HG03066 (cell line): ENCODE data around the gene QKI.

Experiments used
- ATAC-seq: cut with Tn5 transposase; IDR thresholded peaks from one replicate; pipeline ENCODE4 v1.9.1; 2021; ENCODE audit warnings: low read depth; ENCODE audit not compliant: unreplicated experiment

QKI gene

DNA sequence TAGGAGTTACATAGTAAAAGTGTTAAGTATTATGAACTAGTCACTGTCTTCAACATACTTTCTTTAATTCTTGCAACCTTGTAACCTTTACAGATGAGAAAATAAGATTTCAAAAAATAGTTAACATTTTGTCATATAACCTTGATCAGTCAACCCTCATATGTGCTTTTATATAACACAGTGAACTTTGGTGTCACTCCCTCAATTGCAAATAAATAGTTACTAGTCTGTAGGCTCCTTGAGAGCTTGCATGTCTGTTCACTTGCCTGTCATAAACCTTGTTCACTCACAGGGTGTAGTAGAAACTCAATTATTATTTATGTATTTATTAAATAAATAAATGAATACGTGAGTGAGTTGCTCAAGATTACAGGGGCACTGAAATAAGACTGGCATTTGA, 107.5 kb downstream of the QKI start:
- ATAC-seq: no peak

DNA sequence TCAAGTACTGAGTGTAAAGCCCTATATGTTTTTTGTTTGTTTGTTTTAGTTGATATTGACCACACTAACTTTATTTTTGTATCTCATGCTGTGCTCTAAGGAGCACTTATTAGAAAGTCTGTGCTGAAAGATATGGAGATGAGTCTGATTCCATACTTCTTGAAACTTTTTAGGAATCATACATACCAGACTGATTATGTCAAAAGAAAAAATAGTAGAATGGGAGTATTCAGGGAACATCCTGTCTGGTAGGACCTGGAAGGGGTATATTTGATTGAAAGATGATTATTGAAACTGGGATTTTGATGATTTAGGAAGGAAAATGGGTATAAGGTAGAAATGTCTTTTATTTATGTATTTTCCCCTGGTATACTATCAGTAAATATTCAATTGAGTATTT, 111.4 kb downstream of the QKI start:
- no peak for ATAC-seq

DNA sequence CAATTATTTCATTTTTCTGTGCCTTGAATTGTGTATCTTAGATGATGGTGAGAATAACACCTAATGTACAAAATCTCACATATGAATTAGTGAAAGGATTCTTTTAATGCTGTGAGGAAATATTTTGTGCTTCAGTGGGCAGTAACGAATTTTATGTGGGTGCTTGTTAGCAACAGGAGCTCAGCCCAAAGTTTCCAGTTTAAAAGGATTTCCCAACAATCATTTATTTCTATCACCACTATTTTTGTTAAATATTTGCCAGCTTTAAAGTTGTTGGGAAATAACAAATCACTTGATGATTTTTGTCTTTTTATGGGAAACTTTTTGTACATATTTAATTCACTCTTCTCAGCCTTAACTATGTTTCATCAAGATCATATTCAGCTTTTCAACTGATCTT, 111.8 kb downstream of the QKI start:
- ATAC-seq: no peak

DNA sequence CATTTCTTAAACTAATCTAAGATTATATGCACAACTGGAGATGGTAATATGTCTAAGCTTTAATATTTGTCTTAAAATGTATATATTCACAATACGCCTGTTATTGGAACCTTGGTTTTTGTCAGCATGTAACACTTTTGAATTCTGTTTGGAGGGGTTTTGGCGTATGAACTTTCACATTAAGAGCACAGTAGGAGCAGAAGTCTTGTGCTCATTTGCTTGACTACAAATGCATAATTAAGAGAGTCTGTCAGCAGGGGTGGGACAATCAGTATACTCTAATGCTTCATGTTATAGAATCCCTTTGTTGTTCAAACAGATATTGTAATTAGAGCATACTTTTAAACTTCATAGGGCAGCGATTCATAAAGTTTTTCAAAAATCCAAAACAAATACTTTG, 112.8 kb downstream of the QKI start:
- ATAC-seq: no peak

DNA sequence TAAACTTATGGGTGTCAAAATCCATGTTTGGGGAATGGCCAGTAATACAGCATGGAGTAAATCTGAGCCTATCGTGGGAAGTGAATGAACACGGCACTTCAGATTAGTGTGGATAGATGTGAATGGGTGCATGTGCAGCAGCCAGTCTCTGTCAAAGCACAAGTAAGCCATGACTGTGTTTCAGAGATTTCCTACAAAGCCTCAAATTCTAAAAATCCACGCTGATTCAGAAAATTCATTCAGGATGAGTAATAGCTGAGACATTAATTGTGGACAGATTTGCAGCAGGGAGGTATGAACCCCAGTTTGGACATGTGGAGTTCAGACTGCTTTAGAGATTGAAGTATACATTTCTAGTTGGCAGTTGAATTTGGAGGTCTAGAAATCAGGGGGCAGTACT, 115.1 kb downstream of the QKI start:
- no peak for ATAC-seq

DNA sequence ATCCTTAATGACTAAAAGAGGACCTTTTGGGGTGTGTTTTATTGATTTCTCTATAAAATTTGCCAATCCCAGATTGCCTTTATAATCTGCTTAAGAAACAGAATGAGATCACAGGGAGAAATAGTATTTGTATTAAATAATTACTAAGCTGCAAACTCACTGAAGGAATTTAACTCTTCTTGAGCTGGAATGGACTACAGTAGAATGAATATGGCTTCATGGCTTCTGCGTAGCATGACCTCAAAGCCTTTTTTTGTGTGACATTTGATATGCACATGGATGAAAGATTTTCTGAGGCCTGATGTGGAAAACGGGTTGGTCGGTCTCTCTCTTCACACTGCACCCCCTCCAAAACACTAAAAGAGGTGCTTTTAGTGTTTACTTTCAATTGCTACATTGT, 115.9 kb downstream of the QKI start:
- no peak for ATAC-seq

DNA sequence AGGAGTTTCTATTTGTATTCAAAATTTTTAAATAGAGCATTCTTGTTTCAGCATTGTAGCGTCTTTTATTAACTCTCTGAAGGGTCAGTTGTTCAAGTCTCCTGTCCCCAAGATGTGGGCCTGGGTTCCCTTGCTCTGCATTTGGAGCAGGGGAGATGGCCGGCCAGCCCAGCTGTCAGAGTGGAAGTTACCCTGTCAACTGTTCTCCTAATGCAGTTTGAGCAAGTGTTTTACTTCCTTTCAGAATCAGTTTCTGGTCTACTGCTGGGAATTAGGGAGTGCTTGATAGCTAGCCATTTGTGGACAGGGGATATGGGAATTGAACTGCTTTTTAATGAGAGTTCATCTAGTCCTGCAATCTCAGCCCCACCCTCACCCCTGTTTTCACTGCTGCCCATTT, 116.6 kb downstream of the QKI start:
- ATAC-seq: no peak

DNA sequence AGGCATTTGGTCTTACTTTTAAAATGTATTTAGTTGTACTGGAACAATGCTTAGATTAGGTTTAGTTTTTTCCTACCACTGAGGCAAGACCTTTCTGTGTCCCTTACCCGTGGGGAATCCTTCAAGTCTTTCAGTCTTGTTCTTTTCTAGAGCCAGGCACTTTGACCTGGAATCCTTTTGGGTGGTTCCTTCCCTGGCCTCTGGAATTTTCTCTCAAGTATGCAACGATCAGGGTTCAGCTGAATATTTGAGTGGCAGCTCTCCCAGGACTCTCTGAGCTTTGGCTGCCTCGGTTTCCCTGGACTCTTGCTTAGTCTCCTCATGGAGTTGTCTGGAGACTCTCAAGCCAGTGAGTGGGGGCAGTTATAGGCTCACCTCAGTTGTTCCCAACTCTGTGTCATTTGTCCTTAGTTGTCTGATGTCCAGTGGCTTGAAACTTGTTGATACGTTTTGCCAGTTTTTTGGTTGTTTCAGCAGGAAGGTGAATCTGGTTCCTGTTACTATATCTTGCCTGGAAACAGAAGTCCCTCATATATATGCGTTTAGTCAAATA, 118.1 kb downstream of the QKI start:
- no peak for ATAC-seq

DNA sequence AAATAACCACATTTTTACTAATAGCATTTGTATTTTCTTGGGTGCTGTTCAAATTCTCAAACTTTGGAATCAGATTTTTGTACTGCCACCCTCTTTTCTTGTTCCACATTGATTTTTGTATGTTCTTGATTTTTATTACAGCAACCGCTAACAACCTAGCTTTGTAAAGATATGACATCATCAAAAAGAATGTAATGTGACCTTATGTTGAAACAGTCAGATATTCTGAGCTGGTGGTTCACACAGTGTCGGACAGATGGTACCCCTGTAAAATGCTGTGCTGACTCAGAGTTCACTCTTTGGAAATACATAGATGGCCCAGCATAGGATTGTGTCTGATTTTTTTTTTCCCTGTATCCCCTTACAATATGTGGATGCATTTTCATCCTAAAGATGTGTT, 118.9 kb downstream of the QKI start:
- ATAC-seq: no peak

DNA sequence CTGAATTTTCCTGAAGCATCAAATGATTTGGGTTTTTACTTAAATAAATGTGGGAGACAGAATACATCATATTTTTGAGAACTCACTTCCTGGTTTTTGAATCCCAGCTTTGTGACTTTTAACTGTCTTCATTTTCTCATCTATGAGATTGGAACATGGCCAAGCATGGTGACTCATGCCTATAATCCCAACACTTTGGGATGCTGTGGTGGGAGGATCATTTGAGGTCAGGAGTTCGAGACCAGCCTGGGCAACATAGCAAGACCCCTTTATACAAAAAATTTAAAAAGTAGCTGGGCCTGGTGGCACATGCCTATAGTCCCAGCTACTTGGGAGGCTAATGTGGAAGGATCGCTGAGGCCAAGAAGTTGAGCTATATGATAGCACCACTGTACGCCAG, 122.3 kb downstream of the QKI start:
- no peak for ATAC-seq

DNA sequence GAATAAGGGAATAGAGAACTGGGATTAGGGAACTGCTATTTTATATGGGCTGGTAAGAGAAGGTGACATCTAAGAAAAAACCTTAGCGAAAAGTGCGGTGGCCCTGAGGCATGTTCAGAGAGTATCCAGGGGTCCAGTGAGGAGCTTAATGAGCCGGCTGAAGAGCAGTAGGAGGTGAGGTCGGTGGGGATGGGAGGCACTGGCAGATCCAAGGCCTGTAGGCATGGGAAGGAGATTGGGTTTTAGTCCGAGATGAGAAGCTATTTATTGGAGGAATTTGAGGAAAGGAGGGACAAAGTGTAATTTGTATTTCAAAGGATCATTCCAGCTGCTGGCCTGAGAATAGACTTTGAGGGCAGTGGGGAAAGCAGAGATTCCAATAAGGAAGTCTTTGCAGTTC, 123.8 kb downstream of the QKI start:
- ATAC-seq: no peak

DNA sequence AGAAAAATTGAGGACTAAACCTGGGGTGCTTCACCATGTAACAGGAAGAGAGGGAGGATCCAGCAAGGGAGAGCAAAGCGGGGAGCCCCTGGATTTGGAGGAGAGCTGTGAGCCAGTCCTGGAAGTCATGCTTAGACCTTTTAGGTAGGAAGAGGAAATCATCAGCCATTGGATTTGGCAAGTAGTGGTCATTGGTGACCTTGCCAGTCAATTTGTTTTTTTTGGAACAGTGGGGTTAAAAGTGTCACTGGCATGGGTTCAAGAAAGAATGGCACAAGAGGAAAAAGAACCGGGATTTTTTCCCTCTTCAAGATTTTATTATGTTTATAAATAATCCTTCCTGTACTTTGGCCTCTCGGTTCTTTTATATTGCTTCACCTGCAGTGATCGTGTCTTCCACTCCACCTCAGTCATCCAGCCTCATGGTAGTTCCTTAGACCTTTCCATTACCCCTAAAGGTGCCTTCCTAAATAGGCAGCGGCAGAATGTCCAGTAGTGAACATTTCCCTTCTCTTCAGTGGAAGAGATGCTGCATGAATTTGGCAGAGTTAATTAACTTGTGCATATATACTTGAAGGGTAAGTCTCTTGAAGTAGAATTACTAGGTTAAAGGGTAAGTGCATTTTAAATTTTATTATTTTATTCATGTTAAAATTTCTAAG, 124.7 kb downstream of the QKI start:
- ATAC-seq: no peak

DNA sequence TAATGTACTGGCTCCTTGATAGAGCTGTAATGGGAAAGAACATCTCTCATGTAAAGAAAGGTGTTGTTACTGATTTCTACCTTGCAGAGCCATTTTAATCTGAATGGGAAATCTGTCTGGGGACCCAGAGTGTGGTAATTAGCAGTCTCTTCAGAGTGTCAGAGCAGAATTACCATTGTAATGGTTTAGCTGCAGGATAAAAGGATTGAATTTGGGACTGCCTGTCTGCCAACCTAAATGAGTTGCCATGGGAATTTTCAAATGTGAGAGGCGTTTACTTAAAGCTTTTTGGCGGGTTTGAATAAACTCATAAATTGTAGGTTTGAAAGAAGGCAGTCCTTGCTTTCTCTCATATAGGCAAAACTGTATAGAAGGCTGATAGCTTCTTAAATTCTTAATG, 128.8 kb downstream of the QKI start:
- ATAC-seq: no peak

DNA sequence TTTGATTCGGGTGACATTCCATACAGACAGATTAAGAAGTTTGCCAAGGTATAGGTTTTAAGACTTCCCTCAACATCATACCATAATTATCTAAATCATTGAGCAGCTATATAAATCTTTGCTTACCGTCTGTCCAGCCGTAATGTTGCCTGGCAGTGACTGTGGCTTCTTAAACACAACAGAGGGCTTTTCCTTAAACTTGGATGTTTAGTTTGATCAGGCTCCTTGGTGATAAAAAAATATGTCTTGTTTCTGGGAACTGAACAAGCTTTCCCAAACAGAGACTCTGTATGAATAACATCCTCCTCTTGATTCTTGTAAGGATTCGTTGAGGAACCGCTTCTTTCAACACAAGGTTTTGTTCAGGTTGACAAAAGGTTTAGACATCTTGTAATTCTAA, 130.9 kb downstream of the QKI start:
- ATAC-seq: no peak

DNA sequence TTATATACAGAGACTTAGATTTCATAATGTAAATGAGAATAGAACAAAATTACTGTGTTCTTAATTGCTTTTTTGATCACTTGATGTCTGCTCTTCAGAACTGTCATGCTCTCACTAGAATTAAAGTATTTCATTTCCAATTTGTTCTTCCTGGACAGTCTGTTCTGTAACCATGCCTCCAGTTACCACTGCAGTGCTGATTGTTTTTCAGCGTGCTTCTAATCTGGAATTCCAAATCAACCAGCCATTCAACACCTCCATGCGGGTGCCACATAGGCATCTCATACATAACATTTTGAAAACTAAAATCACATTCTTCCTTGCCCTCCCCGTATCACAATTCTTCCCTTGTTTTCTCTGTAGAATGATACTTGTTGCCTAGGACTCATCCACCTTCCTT, 132.8 kb downstream of the QKI start:
- no peak for ATAC-seq

DNA sequence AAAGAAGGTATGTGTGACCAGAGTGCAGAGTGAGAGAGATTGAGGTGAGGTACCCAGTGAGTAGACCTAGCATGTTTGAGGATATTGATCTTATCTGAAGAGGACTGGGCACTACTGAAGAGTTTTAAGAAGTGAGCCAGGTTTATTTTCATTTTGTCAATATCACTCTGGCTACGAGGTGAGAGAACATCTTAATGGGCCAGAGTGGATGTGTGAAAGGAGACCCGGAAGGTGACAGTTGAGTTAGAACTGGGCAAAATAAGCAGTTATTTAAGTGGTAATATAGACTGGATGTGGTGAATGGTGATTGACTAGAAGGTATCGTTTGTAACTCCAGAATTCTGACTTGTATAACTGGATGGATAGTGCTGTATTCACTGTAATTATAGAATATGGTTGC, 134.1 kb downstream of the QKI start:
- ATAC-seq: no peak

DNA sequence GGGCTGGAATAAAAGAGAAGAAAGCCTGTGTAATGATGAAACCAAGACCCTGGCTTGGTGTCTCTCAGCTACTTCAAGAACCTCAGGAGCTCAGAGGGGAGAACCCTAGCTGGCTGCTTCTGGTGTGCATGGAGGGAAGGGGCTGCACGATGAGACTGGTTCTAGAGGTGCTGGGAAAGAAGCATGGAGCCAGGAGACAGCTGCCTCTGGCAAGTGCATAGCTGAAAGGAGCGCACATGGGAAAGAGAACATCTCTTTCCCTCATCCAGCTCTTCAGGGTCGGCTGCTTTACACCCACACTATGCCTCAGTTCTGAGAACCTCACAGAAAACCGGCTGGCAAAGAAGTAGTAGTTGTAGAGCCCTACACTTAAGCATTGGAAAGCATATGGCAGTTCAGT, 139.5 kb downstream of the QKI start:
- no peak for ATAC-seq

DNA sequence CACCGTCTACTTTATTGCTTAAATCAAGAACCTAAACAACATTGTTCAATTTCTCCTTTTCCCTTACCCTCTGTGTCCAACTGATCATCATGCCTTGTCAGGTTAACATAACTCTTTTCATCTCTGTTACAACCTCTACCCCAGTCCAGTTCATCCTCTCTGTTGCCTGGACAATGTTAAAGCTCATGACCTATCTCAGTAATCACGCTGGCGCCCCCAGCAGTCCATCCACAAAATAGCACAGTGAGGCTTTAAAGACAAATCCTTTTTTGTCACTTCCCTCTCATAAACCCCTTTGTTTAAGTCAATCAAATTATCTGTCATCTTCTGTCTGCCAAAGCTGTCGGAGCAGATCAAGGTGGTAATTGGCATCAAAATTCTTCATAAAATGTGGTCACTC, 140.1 kb downstream of the QKI start:
- ATAC-seq: peak; percentile 52

DNA sequence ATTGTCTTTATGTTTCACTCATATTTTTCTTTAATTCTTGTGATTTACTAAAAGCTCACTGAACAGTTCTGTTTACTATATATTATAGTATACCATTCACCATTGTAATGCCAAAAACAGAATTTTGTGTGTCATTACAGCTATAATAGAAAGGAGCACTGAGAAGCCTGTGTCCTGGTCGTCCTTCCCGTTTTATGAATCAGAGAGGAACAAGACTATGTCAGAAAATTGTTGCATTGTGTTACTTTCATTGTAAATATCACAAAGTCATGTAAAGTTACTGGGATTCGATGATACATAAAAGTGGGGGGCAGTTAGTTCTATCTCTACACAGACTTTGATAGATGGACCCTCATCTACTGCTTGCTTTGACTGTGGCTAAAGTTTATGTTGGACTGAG, 145.1 kb downstream of the QKI start:
- ATAC-seq: no peak

DNA sequence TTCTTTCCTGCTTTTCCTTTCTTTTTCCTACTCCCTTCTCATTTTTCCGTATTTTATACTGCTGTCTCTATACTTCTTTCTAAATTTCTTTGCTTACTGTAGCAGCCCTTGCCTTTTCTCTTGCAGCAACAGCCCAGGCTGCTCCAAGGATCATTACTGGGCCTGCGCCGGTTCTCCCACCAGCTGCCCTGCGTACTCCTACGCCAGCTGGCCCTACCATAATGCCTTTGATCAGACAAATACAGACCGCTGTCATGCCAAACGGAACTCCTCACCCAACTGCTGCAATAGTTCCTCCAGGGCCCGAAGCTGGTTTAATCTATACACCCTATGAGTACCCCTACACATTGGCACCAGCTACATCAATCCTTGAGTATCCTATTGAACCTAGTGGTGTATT, 148.8 kb downstream of the QKI start:
- no peak for ATAC-seq

DNA sequence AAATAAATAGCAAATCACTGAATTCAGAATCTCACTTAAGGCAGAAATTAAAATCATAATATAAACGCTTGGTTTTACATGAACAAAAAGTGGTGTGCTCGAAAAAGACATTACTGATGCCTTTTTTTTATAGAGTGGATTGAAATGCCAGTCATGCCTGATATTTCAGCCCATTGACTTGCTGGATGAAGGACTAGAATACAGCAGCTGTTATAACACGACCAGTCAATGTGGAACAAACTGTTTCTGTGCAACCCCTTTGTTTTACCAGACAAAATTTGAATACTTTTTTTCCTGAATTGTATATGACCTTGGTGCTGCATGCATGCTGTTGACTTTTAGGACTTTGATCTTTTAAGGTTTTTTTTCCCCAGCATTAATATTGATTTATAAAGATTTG, 150.0 kb downstream of the QKI start:
- ATAC-seq: no peak

DNA sequence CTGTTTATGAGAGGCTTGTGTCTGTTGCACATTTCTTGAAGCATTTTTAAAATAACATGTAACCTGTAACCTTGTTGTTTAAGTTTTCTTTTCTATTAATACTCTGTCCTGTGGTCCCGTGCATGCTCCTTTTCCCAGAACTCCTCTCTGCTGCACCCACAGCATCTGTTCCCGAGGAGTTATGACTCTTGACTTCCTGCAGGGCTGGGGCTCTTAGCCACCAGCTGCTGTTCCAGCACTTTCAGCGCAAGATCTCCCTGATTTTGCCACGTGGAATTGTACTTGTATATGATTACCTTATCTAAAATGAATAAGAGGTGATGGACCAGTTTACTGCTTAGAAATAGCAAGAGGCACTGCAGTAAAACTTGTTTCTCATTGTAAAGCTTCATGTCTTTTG, 150.6 kb downstream of the QKI start:
- no peak for ATAC-seq

DNA sequence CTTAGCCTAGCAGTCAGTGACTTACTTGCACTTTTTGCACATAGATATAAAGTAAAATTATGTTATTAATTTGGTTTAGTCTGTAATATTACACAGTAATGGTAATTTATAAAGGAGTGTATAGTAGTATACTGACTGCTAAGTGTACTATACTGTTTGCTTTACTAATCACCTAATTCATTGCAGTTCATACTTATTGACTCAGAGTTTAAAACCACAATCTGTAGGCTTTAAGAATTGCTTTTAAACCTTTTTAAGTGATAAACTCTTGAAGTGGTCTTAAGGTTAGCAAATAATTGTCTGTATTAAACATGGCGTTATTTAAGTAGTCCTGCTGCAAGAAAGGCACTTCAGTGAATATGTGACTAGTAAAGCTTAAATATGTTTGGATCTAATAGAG, 151.5 kb downstream of the QKI start:
- no peak for ATAC-seq
